ENCODE results near the gene TP73. TPM values are rescaled to one million over a fixed set of nuclear protein-coding genes. Genes with fewer than 3 reads are reported as not detected.
A peak's percentile ranks its signal among the peaks of the same experiment; 100 is the strongest.

TP73 gene
- total RNA-seq, 5 donors from 2014 or later (not counting 1 experiment from before 2014, with no cell fraction given): 0.12 to 0.21 (median 0.18) TPM; not detected in 1

GRCh38 chr1:3774276-3774945, 122.1 kb downstream of the TP73 start:
- peaks cover 7 to 33% of the 10 kb centered on the region in 2 experiments for H3K4me1 ChIP-seq (ENCODE audit: control insufficient read depth in 1 of 2, extremely low read depth in 1 of 2, insufficient read depth in 2 of 2, low read length in 2 of 2)
- Mint-ChIP-seq H3K4me3 (no peak overlapping the region), H3K27me3 (no peaks in the 10 kb centered on the region), H3K9me3 (no peaks in the 10 kb centered on the region), H3K4me1 (peaks cover 9 to 22% (median 12%) of the 10 kb centered on the region in 3 donors), H3K36me3 (peaks cover 4% of the 10 kb centered on the region), H3K27ac (no peak overlapping the region)
- ChIA-PET CTCF (no interaction called here), POLR2A (no interaction called here)
- H3K9me3 ChIP-seq: no peaks in the 10 kb centered on the region
- WGBS (ENCODE audit: insufficient coverage): 84% methylated on average over 8 of the region's 19 CpGs
- H3K27me3 ChIP-seq (replicated peaks in 1 of 2; ENCODE audit: control insufficient read depth in 2 of 2, extremely low read depth in 1 of 2, insufficient read depth in 2 of 2, low read length in 1 of 2): peaks cover 0 to 17% of the 10 kb centered on the region in 2 experiments
- peaks cover 4 to 6% of the 10 kb centered on the region in 2 donors for H3K36me3 ChIP-seq (ENCODE audit: control insufficient read depth in 2 of 2, extremely low read depth in 1 of 2, insufficient read depth in 1 of 2, low read length in 1 of 2)
- DNase-seq (no peak), ATAC-seq (replicated peaks in 1 of 4) (no peak)
- no peak overlapping the region for H3K27ac ChIP-seq (ENCODE audit: low read length)
- H3K4me3 ChIP-seq (ENCODE audit: control insufficient read depth in 1 of 2, extremely low read depth in 1 of 2, low read length in 1 of 2): no peak overlapping the region

GRCh38 chr1:3774946-3775489, 122.7 kb downstream of the TP73 start:
- 73% methylated on average over 7 of the region's 17 CpGs for WGBS (ENCODE audit: insufficient coverage)
- ChIA-PET POLR2A (no interaction called here), CTCF (no interaction called here)
- Mint-ChIP-seq H3K9me3 (no peaks in the 10 kb centered on the region), H3K4me3 (no peak overlapping the region), H3K4me1 (peaks cover 9 to 22% (median 12%) of the 10 kb centered on the region in 3 donors), H3K36me3 (peaks cover 9% of the 10 kb centered on the region), H3K27ac (no peak overlapping the region), H3K27me3 (no peaks in the 10 kb centered on the region)
- H3K4me1 ChIP-seq (ENCODE audit: control insufficient read depth in 1 of 2, extremely low read depth in 1 of 2, insufficient read depth in 2 of 2, low read length in 2 of 2): peaks cover 7 to 33% of the 10 kb centered on the region in 2 experiments
- no peaks in the 10 kb centered on the region for H3K9me3 ChIP-seq
- peaks cover 4 to 9% of the 10 kb centered on the region in 2 donors for H3K36me3 ChIP-seq (ENCODE audit: control insufficient read depth in 2 of 2, extremely low read depth in 1 of 2, insufficient read depth in 1 of 2, low read length in 1 of 2)
- no peak for DNase-seq
- no peak overlapping the region for H3K27ac ChIP-seq (ENCODE audit: low read length)
- ATAC-seq (replicated peaks in 1 of 4): no peak
- peaks cover 0 to 11% of the 10 kb centered on the region in 2 experiments for H3K27me3 ChIP-seq (replicated peaks in 1 of 2; ENCODE audit: control insufficient read depth in 2 of 2, extremely low read depth in 1 of 2, insufficient read depth in 2 of 2, low read length in 1 of 2)
- no peak overlapping the region for H3K4me3 ChIP-seq (ENCODE audit: control insufficient read depth in 1 of 2, extremely low read depth in 1 of 2, low read length in 1 of 2)

DNA sequence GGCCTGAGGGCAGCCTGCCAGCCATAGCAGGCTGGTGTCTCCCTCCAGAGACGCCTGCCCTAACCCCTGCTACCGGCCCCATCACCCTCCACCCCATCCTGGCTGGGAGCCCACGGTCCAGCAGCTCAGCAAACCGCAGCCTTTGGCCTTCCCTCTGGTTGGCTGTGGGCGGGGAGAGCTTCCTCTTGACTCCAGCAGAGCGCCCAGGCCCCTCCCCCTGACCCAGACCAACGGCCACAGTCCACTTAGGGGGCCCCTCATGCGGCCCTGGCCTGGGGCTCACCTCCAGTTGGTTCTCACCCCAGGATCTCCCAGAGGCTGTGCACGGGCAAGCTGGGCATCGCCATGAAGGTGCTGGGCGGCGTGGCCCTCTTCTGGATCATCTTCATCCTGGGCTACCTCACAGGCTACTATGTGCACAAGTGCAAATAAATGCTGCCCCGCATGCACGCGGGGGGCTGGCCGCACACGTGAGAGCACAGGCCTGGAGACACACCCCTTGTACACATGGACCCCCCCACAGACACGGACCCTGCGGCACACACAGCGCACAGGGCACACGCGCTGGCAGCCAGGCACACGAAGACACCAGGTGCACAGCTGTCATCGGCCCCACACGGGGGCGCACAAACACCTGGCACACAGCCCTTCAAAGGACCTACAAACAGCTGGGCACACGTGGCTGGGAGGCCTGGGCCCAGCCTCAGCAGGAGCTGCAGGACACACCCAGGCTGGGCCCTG, 123.3 kb downstream of the TP73 start:
- Mint-ChIP-seq H3K4me1 (peaks cover 9 to 20% (median 12%) of the 10 kb centered on the region in 3 donors), H3K9me3 (no peaks in the 10 kb centered on the region), H3K4me3 (no peak overlapping the region), H3K27me3 (no peaks in the 10 kb centered on the region), H3K36me3 (peaks cover 14% of the 10 kb centered on the region), H3K27ac (no peak overlapping the region)
- H3K4me3 ChIP-seq (ENCODE audit: control insufficient read depth in 1 of 2, extremely low read depth in 1 of 2, low read length in 1 of 2): no peak overlapping the region
- DNase-seq: peak in 30 of 35 experiments; percentile 25 to 72 (median 42)
- H3K9me3 ChIP-seq: no peaks in the 10 kb centered on the region
- ATAC-seq (replicated peaks in 1 of 4): peak; percentile 21 to 42 (median 30)
- CTCF ChIA-PET: interaction anchor here in 1 of 2 donors (0.7 to 1.2 kb wide), 2 partner anchors 21 to 24 kb away, joined by 3 to 7 read pairs; partner anchors contain the start of gene LRRC47
- no peak overlapping the region for H3K27ac ChIP-seq (ENCODE audit: low read length)
- peaks cover 0 to 6% of the 10 kb centered on the region in 2 experiments for H3K27me3 ChIP-seq (replicated peaks in 1 of 2; ENCODE audit: control insufficient read depth in 2 of 2, extremely low read depth in 1 of 2, insufficient read depth in 2 of 2, low read length in 1 of 2)
- POLR2A ChIA-PET: no interaction called here
- peaks cover 4 to 15% of the 10 kb centered on the region in 2 donors for H3K36me3 ChIP-seq (ENCODE audit: control insufficient read depth in 2 of 2, extremely low read depth in 1 of 2, insufficient read depth in 1 of 2, low read length in 1 of 2)
- 28% methylated on average over 22 of the region's 27 CpGs for WGBS (ENCODE audit: insufficient coverage)
- peaks cover 7 to 33% of the 10 kb centered on the region in 2 experiments for H3K4me1 ChIP-seq (ENCODE audit: control insufficient read depth in 1 of 2, extremely low read depth in 1 of 2, insufficient read depth in 2 of 2, low read length in 2 of 2)

- Histone ChIP-seq H3K27me3 (replicated peaks in 1 of 2; ENCODE audit: control insufficient read depth in 2 of 2, extremely low read depth in 1 of 2, insufficient read depth in 2 of 2, low read length in 1 of 2) (peaks cover 0 to 6% of the 10 kb centered on the region in 2 experiments), H3K4me3 (ENCODE audit: control insufficient read depth in 1 of 2, extremely low read depth in 1 of 2, low read length in 1 of 2) (no peak overlapping the region), H3K27ac (ENCODE audit: low read length) (no peak overlapping the region), H3K36me3 (ENCODE audit: control insufficient read depth in 2 of 2, extremely low read depth in 1 of 2, insufficient read depth in 1 of 2, low read length in 1 of 2) (peaks cover 9 to 23% of the 10 kb centered on the region in 2 donors), H3K9me3 (no peaks in the 10 kb centered on the region), H3K4me1 (ENCODE audit: control insufficient read depth in 1 of 2, extremely low read depth in 1 of 2, insufficient read depth in 2 of 2, low read length in 2 of 2) (peaks cover 4 to 26% of the 10 kb centered on the region in 2 experiments)
- Mint-ChIP-seq H3K27ac (peak overlapping the region in 1 of 2 donors; percentile 22), H3K9me3 (no peaks in the 10 kb centered on the region), H3K27me3 (no peaks in the 10 kb centered on the region), H3K4me3 (no peak overlapping the region), H3K4me1 (peaks cover 9 to 14% (median 12%) of the 10 kb centered on the region in 3 donors), H3K36me3 (peaks cover 14% of the 10 kb centered on the region)
- DNase-seq: no peak
- POLR2A ChIA-PET: no interaction called here
- CTCF ChIA-PET: interaction anchor here in 1 of 2 donors (0.7 to 1.2 kb wide), 2 partner anchors 20 to 23 kb away, joined by 3 to 7 read pairs; partner anchors contain the start of gene LRRC47
- 81% methylated on average over 10 of the region's 21 CpGs for WGBS (ENCODE audit: insufficient coverage)
- no peak for ATAC-seq (replicated peaks in 1 of 4)
Measured at GRCh38 chr1:3776231-3776961, 124.1 kb downstream of the TP73 start.

DNA sequence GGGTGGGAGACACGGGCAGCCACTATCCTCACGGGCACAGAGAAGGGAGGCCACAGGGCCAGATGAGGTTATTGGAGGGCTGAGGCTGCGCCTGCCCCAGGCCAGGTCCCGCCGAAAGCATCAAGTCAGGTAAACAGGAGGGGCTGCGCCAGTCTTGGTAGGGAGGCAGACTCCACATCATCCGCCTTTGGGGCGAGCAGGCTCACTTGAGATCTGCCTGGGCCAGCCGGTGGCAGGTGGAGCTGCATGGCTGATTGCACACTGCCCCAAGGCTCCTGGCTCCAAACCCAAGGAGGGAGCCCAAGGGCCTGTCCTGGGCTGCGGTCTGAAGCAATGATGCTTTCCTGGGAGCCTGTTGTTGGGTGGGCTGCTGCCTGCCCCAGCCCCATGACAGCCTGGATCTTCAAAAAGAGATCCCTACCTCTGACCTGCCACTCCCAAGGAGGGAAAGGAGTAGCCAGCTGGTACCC, 124.8 kb downstream of the TP73 start:
- Histone ChIP-seq H3K4me1 (ENCODE audit: control insufficient read depth in 1 of 2, extremely low read depth in 1 of 2, insufficient read depth in 2 of 2, low read length in 2 of 2) (peaks cover 0 to 20% of the 10 kb centered on the region in 2 experiments), H3K27ac (ENCODE audit: low read length) (no peak overlapping the region), H3K36me3 (ENCODE audit: control insufficient read depth in 2 of 2, extremely low read depth in 1 of 2, insufficient read depth in 1 of 2, low read length in 1 of 2) (peaks cover 12 to 30% of the 10 kb centered on the region in 2 donors), H3K4me3 (ENCODE audit: control insufficient read depth in 1 of 2, extremely low read depth in 1 of 2, low read length in 1 of 2) (no peak overlapping the region), H3K9me3 (no peaks in the 10 kb centered on the region), H3K27me3 (replicated peaks in 1 of 2; ENCODE audit: control insufficient read depth in 2 of 2, extremely low read depth in 1 of 2, insufficient read depth in 2 of 2, low read length in 1 of 2) (peaks cover 0 to 3% of the 10 kb centered on the region in 2 experiments)
- 100% methylated on average over 7 of the region's 10 CpGs for WGBS (ENCODE audit: insufficient coverage)
- DNase-seq: no peak
- H3K27me3 Mint-ChIP-seq: no peaks in the 10 kb centered on the region
- CTCF ChIA-PET: no interaction called here
- no peak overlapping the region for H3K27ac Mint-ChIP-seq
- POLR2A ChIA-PET: no interaction called here
- H3K36me3 Mint-ChIP-seq: peaks cover 18% of the 10 kb centered on the region
- ATAC-seq (replicated peaks in 1 of 4): no peak
- H3K4me1 Mint-ChIP-seq: peaks cover 5 to 9% (median 7%) of the 10 kb centered on the region in 3 donors
- no peaks in the 10 kb centered on the region for H3K9me3 Mint-ChIP-seq
- H3K4me3 Mint-ChIP-seq: no peak overlapping the region
